ENCODE measurements around the gene C10orf62. TPM values are rescaled to one million over a fixed set of nuclear protein-coding genes. Genes with fewer than 3 reads are reported as not detected.

C10orf62 gene
- total RNA-seq, 1 donor = 0.36 TPM

DNA sequence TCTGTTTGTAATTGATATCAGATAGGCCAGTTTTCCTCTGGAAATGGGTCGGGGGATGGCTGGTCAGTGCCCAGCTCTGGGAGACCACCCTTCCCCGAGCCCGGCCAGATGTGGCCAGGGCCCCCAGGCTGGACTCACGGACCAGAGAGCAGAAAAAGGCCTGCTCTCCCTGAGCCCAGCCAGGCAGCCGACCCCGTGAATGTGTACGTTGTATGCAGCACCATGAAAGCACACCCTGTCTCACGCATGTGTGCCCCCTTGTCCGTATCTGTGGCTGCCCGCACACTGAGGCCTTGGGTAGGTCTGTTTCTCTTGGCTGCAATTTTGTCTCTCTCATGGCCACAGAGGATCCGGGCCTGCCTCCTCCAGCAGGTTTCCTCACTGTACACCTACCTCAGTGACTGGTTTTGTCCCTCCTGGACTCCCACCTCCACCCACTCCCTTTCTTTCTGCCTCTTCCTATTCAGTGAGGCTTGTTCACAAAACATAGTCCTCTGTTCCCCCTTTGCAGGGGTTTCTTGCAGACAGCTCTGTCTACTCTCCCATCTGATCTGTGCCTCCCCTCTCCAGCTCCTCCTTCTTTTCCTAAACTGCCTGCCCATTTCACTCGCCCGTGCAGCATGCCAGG, 40.6 kb upstream of the C10orf62 start:
- Histone ChIP-seq H3K27ac (ENCODE audit: low read depth, low read length) (no peak overlapping the region), H4K20me1 (ENCODE audit: insufficient read depth, low read length) (peaks cover 3% of the 10 kb centered on the region), H3K4me2 (ENCODE audit: insufficient read depth, low read length) (no peak overlapping the region), H3K4me3 (ENCODE audit: insufficient read depth, low read length) (no peak overlapping the region), H3K79me2 (ENCODE audit: insufficient read depth, low read length) (peaks cover 41% of the 10 kb centered on the region), H3K36me3 (ENCODE audit: insufficient read depth, low read length) (no peaks in the 10 kb centered on the region), H2AFZ (ENCODE audit: low read length) (no peak overlapping the region), H3K9me3 (ENCODE audit: low read depth, low read length) (no peaks in the 10 kb centered on the region), H3K27me3 (ENCODE audit: insufficient read depth, low read length) (no peaks in the 10 kb centered on the region), H3K4me1 (ENCODE audit: insufficient read depth, low read length) (peaks cover 6% of the 10 kb centered on the region)
- no peak for DNase-seq (ENCODE audit: insufficient read length, low spot score, missing footprints)
- TF ChIP-seq, protein P1, sequence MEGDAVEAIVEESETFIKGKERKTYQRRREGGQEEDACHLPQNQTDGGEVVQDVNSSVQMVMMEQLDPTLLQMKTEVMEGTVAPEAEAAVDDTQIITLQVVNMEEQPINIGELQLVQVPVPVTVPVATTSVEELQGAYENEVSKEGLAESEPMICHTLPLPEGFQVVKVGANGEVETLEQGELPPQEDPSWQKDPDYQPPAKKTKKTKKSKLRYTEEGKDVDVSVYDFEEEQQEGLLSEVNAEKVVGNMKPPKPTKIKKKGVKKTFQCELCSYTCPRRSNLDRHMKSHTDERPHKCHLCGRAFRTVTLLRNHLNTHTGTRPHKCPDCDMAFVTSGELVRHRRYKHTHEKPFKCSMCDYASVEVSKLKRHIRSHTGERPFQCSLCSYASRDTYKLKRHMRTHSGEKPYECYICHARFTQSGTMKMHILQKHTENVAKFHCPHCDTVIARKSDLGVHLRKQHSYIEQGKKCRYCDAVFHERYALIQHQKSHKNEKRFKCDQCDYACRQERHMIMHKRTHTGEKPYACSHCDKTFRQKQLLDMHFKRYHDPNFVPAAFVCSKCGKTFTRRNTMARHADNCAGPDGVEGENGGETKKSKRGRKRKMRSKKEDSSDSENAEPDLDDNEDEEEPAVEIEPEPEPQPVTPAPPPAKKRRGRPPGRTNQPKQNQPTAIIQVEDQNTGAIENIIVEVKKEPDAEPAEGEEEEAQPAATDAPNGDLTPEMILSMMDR (IDR thresholded peaks at IDR 0.05; ENCODE audit: extremely low read depth, low read depth, low read length) = no peak

DNA sequence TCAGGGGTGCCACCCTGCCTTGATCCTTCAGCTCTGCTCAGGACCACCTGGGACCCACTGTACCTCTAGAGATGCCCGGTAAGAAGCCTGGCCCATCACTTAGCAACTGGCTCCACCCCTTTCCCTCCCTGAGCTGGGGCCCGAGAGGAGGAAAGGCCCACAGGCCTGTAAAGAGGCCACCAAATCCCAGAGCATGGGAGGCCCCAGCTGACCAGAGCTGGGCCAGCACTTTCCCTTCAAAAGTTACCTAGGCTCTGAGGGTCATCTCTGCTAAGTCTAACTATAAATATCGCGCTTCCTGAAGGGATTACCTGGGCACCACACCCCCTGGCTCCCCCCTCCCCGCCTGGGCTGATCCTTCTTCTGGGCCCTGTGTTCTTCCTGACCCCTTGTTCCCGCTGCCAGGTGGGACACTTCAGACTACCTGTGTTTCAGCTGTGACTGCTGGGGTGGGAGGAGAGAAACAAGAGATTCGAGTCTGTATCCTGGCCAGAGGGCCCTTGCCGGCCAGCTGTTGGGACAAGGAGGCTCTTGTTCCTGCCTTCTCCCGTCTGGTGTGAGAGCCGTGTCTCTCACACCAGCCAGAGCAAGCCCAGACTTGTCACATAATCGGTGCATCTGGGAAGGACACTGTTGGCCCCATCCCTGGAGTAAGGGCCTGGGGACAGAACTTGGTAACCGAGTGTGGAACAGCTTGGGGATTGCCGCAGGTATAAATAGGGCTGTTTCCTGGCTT, 39.8 kb upstream of the C10orf62 start:
- Histone ChIP-seq H3K4me2 (ENCODE audit: insufficient read depth, low read length) (no peak overlapping the region), H3K9me3 (ENCODE audit: low read depth, low read length) (no peaks in the 10 kb centered on the region), H3K4me1 (ENCODE audit: insufficient read depth, low read length) (peaks cover 3% of the 10 kb centered on the region), H3K79me2 (ENCODE audit: insufficient read depth, low read length) (peaks cover 44% of the 10 kb centered on the region), H4K20me1 (ENCODE audit: insufficient read depth, low read length) (peaks cover 3% of the 10 kb centered on the region), H3K27ac (ENCODE audit: low read depth, low read length) (no peak overlapping the region), H3K27me3 (ENCODE audit: insufficient read depth, low read length) (no peaks in the 10 kb centered on the region), H2AFZ (ENCODE audit: low read length) (no peak overlapping the region), H3K36me3 (ENCODE audit: insufficient read depth, low read length) (no peaks in the 10 kb centered on the region), H3K4me3 (ENCODE audit: insufficient read depth, low read length) (no peak overlapping the region)
- TF ChIP-seq, protein P1 (IDR thresholded peaks at IDR 0.05; ENCODE audit: extremely low read depth, low read depth, low read length) = no peak
- DNase-seq (ENCODE audit: insufficient read length, low spot score, missing footprints) = peak; percentile 74

DNA sequence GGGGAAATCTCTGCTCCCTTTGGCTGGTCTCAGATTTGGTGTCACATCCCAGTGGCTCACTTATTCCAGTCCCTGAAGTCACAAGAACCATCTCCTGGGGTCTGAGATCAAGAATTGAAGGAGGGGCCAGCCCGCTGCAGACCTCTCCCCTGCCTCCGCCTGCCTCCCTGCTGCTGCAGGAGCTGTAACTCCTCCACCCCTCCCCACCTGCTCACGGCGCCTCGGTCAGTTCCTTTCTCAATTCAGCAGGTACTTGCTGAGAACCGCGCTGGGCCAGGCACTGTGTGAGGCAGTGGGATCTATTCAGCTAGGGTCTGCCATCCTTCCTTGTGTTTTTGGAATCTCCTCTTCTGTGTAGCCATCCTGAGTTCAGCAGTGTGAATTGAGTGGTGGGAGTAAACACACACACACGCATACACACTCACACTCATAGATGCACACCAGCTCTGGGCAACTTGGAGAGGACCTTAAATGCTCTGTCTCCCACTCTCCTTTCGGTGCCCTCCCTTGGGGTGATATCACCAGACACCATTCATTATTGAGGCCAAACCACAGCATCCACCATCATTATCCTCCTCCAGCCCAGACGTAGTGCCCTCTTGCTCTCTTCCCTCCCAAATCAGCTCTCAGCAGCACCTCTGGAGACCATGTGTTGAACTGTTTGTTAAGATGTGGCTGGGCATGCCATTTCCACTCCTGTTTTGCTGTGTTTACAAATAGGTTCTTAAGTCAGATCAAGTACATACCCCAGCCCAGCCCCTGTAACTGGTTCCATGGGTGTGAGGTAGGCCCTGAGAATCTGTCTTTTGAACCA, 39.0 kb upstream of the C10orf62 start:
- H3K36me3 ChIP-seq (ENCODE audit: insufficient read depth, low read length) = no peaks in the 10 kb centered on the region
- DNase-seq (ENCODE audit: insufficient read length, low spot score, missing footprints) = peak; percentile 56
- H3K27ac ChIP-seq (ENCODE audit: low read depth, low read length) = no peak overlapping the region
- TF ChIP-seq, protein P1 (IDR thresholded peaks at IDR 0.05; ENCODE audit: extremely low read depth, low read depth, low read length) = no peak
- no peak overlapping the region for H3K4me3 ChIP-seq (ENCODE audit: insufficient read depth, low read length)
- H4K20me1 ChIP-seq (ENCODE audit: insufficient read depth, low read length) = peaks cover 3% of the 10 kb centered on the region
- no peaks in the 10 kb centered on the region for H3K9me3 ChIP-seq (ENCODE audit: low read depth, low read length)
- peaks cover 3% of the 10 kb centered on the region for H3K4me1 ChIP-seq (ENCODE audit: insufficient read depth, low read length)
- H3K79me2 ChIP-seq (ENCODE audit: insufficient read depth, low read length) = peaks cover 44% of the 10 kb centered on the region
- H2AFZ ChIP-seq (ENCODE audit: low read length) = no peak overlapping the region
- H3K27me3 ChIP-seq (ENCODE audit: insufficient read depth, low read length) = no peaks in the 10 kb centered on the region
- no peak overlapping the region for H3K4me2 ChIP-seq (ENCODE audit: insufficient read depth, low read length)

DNA sequence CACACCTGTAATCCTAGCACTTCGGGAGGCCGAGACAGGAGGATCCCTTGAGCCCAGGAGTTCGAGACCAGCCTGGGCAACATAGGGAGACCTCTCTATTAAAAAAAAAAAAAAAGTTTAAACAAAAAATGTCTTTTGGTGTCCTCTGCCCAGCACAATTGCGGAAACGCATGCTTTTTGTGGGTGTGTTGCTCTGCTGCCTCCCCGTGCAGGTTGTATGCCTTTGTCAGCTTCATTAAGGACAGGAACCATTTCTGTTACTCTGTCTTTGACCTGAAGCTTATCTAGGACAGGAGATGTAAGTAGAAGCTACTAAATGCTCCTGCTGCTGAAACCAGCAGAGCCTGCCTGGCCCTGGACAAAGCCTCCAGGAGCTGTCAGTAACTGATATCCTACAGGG, 38.2 kb upstream of the C10orf62 start:
- Histone ChIP-seq H3K36me3 (ENCODE audit: insufficient read depth, low read length) (no peaks in the 10 kb centered on the region), H3K4me1 (ENCODE audit: insufficient read depth, low read length) (peaks cover 3% of the 10 kb centered on the region), H3K9me3 (ENCODE audit: low read depth, low read length) (no peaks in the 10 kb centered on the region), H3K27ac (ENCODE audit: low read depth, low read length) (no peak overlapping the region), H3K27me3 (ENCODE audit: insufficient read depth, low read length) (no peaks in the 10 kb centered on the region), H4K20me1 (ENCODE audit: insufficient read depth, low read length) (peaks cover 3% of the 10 kb centered on the region), H3K4me2 (ENCODE audit: insufficient read depth, low read length) (no peak overlapping the region), H3K4me3 (ENCODE audit: insufficient read depth, low read length) (no peak overlapping the region), H2AFZ (ENCODE audit: low read length) (no peak overlapping the region), H3K79me2 (ENCODE audit: insufficient read depth, low read length) (peaks cover 38% of the 10 kb centered on the region)
- no peak for DNase-seq (ENCODE audit: insufficient read length, low spot score, missing footprints)
- TF ChIP-seq, protein P1 (IDR thresholded peaks at IDR 0.05; ENCODE audit: extremely low read depth, low read depth, low read length) = no peak
